IPS-11a (cell line): ENCODE measurements around the gene PLIN4.

Experiments used
- H3K4me3 ChIP-seq: one replicate; pipeline ENCODE4 v1.5.1; 2013; ENCODE audit warnings: low read depth, low read length, control low read depth

Gene PLIN4

GRCh38 chr19:4525563-4526002 lies 7.3 kb upstream of the PLIN4 start:
- no peak overlapping the region for H3K4me3 ChIP-seq

GRCh38 chr19:4524808-4525562 lies 6.7 kb upstream of the PLIN4 start:
- no peak overlapping the region for H3K4me3 ChIP-seq

- H3K4me3 ChIP-seq, result no peak overlapping the region
Measured at GRCh38 chr19:4523306-4524110, 5.2 kb upstream of the PLIN4 start.

DNA sequence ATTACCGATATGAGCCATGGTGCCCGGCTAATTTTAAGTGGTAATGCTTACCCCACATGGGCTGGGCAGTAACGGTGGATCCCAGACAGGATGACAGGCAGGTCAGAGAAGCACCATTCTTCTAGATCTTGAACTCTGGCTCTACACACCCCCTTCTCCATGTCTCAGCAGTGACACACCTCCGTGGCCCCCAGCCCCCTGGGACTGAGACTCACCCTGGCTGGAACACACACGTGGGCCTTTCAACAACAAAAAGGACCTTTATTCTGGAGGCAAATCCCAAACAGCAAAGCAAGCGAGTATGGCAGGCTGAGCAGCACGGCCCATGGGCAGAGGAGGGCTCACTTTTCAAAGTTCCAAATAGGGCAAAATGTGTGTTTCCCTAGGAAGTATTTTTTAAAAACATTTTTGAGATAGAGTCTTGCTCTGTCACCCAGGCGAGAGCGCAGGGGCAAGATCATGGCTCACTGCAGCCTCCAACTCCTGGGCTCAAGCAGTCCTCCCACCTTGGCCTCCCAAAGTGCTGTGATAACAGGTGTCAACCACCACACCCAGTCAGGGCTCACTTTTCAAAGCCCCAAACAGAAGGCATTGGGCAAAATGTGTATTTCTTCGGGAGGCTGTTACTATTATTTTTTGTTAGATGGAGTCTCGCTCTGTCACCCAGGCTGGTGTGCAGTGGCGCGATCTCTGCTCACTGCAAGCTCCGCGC lies 4.2 kb upstream of the PLIN4 start:
- H3K4me3 ChIP-seq, result no peak overlapping the region

DNA sequence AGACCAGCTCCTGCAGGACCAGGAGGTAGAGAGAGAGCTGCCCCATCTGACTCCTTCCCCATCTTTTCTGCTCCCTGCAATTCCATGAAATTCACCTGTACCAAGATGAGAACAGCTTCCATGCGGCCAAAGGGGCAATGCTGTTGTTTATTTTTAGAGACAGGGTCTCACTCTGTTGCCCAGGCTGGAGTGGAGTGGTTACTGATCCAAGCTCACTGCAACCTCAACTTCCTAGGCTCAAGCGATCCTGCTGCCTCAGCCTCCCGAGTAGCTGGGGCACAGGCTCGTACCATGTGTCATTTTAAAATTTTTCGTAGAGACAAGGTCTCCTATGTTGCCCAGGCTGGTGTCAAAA lies 3.6 kb upstream of the PLIN4 start:
- no peak overlapping the region for H3K4me3 ChIP-seq

- no peak overlapping the region for H3K4me3 ChIP-seq
Measured at GRCh38 chr19:4521170-4521887, 3.0 kb upstream of the PLIN4 start.

- no peak overlapping the region for H3K4me3 ChIP-seq
Measured at GRCh38 chr19:4519521-4520277, 1.4 kb upstream of the PLIN4 start.

- H3K4me3 ChIP-seq, result no peak overlapping the region
Measured at GRCh38 chr19:4519172-4519496, 848 bp upstream of the PLIN4 start.

- no peak overlapping the region for H3K4me3 ChIP-seq
Measured at GRCh38 chr19:4517451-4518057, 732 bp downstream of the PLIN4 start.

DNA sequence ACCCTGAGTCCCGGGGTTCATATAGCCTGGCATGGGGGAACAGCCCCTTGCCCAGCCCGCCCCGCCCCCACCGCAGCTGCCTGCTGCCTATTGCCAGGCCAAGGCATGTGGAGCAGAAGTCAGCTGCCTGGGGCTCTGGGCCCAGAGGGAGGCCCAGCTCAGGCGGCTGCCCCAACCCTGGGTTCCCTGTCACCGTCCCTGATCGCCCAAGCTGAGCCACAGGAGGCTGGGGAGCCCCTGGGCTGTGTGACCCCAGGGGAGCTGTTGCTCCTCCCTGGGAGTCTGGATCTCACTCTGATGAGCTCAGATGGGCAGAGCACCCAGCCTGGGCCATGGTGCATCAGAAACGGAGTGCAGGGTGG lies 1.4 kb downstream of the PLIN4 start:
- no peak overlapping the region for H3K4me3 ChIP-seq

DNA sequence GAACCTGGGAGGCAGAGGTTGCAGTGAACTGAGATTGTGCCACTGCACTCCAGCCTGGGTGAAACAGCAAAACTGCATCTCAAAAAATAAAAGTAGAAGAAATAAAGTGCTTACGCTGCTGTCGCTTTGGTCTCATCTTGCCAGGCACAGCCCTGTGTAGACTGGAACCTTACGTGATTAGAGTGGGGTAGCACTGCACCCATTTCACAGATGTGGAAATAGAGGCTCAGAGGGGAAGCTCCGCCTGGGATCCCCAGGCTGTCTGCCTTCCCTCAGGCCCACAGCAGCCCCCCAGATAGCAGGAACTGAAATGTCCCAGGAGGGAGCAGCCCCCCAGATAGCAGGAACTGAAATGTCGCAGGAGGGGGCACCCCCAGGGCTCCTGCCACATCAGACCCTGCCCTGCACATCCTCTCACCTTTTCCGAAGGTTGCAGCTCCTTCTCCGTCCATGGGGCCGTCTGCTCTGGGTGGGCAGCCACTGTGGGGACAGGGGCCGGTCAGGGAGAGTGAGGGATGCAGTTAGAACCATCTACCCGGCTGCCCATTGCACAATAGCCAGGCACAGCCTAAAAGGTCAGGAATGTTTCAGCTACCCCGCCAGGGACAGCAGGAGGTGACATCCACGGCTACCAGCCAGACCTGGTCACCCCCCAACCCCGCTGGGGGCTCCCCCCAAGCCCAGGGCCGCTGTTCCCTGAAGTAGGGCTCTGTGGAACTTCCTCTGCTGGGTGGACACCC lies 1.9 kb downstream of the PLIN4 start:
- no peak overlapping the region for H3K4me3 ChIP-seq

DNA sequence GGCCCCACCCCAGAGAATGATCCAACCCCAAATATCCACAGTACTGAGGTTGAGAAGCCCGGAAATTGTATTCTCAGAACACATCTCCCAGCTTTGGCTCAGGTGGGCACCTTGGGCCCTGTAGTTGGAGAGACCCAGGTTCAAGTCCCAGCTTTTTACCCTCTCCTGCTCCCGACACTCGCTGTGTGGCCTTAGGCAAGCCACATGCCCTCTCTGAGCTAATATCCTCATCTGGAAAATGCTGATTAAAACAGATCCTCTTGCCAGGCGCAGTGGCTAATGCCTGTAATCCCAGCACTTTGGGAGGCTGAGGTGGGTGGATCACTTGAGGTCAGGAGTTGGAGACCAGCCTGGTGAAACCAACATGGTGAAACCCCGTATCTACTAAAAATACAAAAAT lies 2.6 kb downstream of the PLIN4 start:
- H3K4me3 ChIP-seq, result no peak overlapping the region

GRCh38 chr19:4513248-4513647 lies 5.0 kb downstream of the PLIN4 start:
- H3K4me3 ChIP-seq, result no peak overlapping the region

DNA sequence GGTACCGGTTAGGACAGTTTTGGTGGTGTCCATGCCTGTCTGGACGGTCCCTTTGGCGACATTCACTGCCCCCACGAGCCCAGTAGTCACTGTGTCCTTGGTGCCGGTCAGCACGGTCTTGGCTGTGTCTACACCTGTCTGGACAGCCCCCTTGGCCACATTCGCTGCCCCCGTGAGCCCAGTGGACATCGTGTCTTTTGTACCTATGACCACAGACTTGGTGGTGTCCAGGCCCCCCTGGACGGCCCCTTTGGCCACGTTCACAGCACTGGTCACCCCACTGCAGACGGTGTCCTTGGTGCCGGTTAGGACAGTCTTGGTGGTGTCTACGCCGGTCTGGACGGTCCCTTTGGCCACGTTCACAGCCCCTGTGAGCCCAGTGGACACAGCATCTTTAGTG lies 6.2 kb downstream of the PLIN4 start:
- H3K4me3 ChIP-seq, result no peak overlapping the region

DNA sequence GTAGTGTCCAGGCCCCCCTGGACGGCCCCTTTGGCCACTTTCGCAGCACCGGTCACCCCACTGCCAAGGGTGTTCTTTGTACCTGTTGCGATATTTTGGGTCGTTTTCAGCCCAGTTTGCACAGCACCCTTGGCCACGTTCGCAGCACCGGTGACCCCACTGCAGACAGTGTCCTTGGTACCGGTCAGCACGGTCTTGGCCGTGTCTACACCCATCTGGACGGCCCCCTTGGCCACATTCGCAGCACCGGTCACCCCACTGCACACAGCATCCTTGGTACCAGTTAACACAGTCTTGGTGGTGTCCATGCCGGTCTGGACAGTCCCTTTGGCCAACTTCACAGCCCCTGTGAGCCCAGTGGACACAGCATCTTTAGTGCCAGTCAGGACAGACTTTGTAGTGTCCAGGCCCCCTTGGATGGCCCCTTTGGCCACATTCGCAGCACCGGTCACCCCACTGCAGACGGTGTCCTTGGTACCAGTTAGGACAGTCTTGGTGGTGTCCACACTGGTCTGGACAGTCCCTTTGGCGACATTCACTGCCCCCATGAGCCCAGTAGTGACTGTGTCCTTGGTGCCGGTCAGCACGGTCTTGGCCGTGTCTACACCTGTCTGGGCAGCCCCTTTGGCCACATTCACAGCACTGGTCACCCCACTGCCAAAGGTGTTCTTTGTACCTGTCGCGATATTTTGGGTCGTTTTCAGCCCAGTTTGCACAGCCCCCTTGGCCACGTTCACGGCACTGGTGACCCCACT lies 6.8 kb downstream of the PLIN4 start:
- no peak overlapping the region for H3K4me3 ChIP-seq

DNA sequence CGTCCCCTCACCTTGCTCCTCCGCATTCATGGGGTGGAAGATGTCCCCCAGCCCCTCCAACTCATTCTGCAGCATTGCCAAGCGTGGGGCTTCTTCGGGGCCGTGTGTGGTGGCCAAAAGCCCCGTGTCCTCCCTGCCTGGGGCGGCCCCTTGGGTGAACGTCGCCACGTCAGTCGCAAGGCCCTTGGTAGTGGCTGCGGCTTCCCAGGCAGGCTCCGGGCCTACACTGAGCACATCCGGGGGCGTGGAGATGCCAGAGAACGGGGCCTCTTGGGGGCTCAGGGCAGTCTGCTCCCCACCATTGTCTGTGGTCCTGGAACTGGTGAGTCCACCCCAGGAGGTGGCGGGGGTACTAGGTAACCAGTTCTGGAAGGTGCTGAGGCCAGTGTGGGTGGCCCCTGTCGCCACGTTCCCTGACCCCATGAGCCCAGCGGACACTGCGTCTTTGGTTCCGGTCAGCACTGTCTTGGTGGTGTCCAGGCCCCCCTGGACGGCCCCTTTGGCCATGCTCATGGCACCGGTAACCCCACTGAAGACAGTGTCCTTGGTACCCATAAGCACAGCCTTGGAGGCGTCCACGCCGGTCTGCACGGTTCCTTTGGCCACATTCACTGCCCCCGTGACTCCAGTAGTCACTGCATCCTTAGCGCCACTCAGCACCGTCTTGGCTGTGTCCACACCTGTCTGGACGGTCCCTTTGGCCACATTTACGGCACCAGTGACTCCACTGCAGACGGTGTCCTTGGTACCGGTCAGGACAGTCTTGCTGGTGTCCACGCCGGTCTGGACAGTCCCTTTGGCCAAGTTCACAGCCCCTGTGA lies 7.6 kb downstream of the PLIN4 start:
- no peak overlapping the region for H3K4me3 ChIP-seq

GRCh38 chr19:4508698-4509097 lies 9.6 kb downstream of the PLIN4 start:
- H3K4me3 ChIP-seq, result no peak overlapping the region

- H3K4me3 ChIP-seq, result no peak overlapping the region
Measured at GRCh38 chr19:4507804-4508203, 10.5 kb downstream of the PLIN4 start.
